ENCODE results near the gene CCR2. TPM values are rescaled to one million over a fixed set of nuclear protein-coding genes. Genes with fewer than 3 reads are reported as not detected.

The CCR2 gene
- total and polyA plus RNA-seq, 2 donors from 2014 or later, result 0.62 to 8.1 TPM

DNA sequence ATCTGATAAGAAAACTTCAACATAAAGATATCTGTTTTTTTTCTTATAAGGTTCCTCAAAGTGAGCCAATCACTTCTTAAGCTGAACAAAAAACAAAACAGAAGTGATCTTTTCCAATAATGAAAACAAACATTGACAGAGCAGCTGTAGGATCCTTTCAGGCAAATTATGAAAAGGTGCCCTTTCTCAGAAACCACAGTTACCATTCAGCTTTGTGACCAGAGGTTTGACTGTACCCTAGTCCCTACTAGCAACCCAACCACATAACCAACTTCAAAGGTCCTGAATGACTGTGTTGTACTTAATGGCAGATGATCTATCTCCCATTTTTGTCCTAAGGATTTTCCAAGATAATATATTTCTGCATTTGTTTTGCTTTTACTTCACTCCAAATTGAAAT is 39.4 kb upstream of the CCR2 start:
- no peak overlapping the region for H3K9ac ChIP-seq (ENCODE audit: low read length in 3 of 3)
- no peaks in the 10 kb centered on the region for H3K4me1 ChIP-seq (ENCODE audit: control insufficient read depth in 2 of 3, insufficient read depth in 2 of 3, low read depth in 1 of 3, low read length in 3 of 3)
- H3K9me3 ChIP-seq (ENCODE audit: control insufficient read depth in 2 of 3, insufficient read depth in 1 of 3, low read length in 3 of 3), result no peaks in the 10 kb centered on the region
- H3K27ac ChIP-seq (ENCODE audit: low read depth in 2 of 2, low read length in 2 of 2), result no peak overlapping the region
- DNase-seq (no peak), FAIRE-seq (no peak)
- no peaks in the 10 kb centered on the region for H3K36me3 ChIP-seq (ENCODE audit: control insufficient read depth in 2 of 3, insufficient read depth in 3 of 3, low read length in 3 of 3)
- intact Hi-C loops (cut with DNase I), result no loop called here
- no peaks in the 10 kb centered on the region for H3K27me3 ChIP-seq (ENCODE audit: control insufficient read depth, insufficient read depth, low read length)
- TF ChIP-seq, protein P1, sequence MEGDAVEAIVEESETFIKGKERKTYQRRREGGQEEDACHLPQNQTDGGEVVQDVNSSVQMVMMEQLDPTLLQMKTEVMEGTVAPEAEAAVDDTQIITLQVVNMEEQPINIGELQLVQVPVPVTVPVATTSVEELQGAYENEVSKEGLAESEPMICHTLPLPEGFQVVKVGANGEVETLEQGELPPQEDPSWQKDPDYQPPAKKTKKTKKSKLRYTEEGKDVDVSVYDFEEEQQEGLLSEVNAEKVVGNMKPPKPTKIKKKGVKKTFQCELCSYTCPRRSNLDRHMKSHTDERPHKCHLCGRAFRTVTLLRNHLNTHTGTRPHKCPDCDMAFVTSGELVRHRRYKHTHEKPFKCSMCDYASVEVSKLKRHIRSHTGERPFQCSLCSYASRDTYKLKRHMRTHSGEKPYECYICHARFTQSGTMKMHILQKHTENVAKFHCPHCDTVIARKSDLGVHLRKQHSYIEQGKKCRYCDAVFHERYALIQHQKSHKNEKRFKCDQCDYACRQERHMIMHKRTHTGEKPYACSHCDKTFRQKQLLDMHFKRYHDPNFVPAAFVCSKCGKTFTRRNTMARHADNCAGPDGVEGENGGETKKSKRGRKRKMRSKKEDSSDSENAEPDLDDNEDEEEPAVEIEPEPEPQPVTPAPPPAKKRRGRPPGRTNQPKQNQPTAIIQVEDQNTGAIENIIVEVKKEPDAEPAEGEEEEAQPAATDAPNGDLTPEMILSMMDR (IDR thresholded peaks at IDR 0.05; ENCODE audit: borderline replicate concordance, extremely low read depth, insufficient read depth), result no peak
- no peak overlapping the region for H3K4me3 ChIP-seq (ENCODE audit: low read length in 3 of 3)

DNA sequence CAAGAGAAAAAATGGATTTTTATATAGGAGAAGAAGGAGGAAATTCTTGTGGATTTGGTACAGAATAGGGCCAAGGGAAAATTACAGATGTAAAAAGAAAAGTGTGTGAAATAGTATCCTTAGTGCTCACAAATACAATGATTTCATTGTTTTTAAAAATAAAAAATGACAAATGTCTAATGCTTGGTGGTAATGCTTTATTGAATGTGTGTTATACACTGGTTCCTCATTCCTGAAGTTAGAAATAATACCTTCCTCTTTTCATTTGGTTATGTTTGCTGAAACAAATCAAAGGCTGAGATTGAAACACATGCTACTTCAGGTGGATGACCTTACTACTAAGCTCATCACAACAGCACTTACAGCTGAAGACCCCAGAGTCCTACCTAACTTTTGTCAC is 37.7 kb upstream of the CCR2 start:
- H3K27ac ChIP-seq (ENCODE audit: low read depth in 2 of 2, low read length in 2 of 2), result no peak overlapping the region
- H3K4me1 ChIP-seq (ENCODE audit: control insufficient read depth in 2 of 3, insufficient read depth in 2 of 3, low read depth in 1 of 3, low read length in 3 of 3), result no peaks in the 10 kb centered on the region
- no peaks in the 10 kb centered on the region for H3K27me3 ChIP-seq (ENCODE audit: control insufficient read depth, insufficient read depth, low read length)
- H3K9me3 ChIP-seq (ENCODE audit: control insufficient read depth in 2 of 3, insufficient read depth in 1 of 3, low read length in 3 of 3), result no peaks in the 10 kb centered on the region
- FAIRE-seq (no peak), DNase-seq (no peak)
- intact Hi-C loops (cut with DNase I), result no loop called here
- H3K36me3 ChIP-seq (ENCODE audit: control insufficient read depth in 2 of 3, insufficient read depth in 3 of 3, low read length in 3 of 3), result no peaks in the 10 kb centered on the region
- H3K9ac ChIP-seq (ENCODE audit: low read length in 3 of 3), result no peak overlapping the region
- no peak overlapping the region for H3K4me3 ChIP-seq (ENCODE audit: low read length in 3 of 3)
- TF ChIP-seq, protein P1 (IDR thresholded peaks at IDR 0.05; ENCODE audit: borderline replicate concordance, extremely low read depth, insufficient read depth), result no peak

DNA sequence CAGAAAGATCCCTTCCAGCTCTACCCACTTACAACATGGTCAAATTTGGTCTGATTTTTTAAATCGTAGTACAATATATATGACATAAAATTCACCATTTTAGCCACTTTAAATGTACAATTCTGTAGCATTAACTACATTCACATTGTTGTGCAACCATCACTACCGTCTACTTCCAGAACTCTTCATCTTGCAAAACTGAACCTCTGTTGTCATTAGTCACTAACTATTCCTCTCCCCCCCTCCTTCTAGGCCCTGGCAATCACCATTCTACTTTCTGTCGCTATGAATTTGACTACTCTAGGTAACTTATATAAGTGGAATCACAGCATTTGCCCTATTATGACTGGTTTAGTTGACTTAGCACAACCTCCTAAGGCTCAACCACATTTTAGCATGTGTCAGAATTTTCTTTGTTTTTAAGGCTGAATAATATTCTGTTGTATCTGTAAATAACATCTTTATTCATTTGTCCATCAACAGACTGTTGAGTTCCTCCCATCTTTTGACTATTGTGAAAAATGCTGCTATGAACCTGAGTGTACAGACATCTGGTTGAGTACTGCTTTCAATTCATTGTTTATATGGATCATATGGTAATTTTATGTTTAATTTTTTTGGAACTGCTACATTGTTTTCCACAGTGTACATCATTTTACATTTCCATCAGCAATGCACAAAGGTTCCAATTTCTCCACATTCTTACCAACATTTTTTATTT is 35.5 kb upstream of the CCR2 start:
- Histone ChIP-seq H3K4me3 (ENCODE audit: low read length in 3 of 3) (no peak overlapping the region), H3K9me3 (ENCODE audit: control insufficient read depth in 2 of 3, insufficient read depth in 1 of 3, low read length in 3 of 3) (no peaks in the 10 kb centered on the region), H3K9ac (ENCODE audit: low read length in 3 of 3) (no peak overlapping the region), H3K36me3 (ENCODE audit: control insufficient read depth in 2 of 3, insufficient read depth in 3 of 3, low read length in 3 of 3) (no peaks in the 10 kb centered on the region), H3K27me3 (ENCODE audit: control insufficient read depth, insufficient read depth, low read length) (no peaks in the 10 kb centered on the region), H3K27ac (ENCODE audit: low read depth in 2 of 2, low read length in 2 of 2) (no peak overlapping the region), H3K4me1 (ENCODE audit: control insufficient read depth in 2 of 3, insufficient read depth in 2 of 3, low read depth in 1 of 3, low read length in 3 of 3) (no peaks in the 10 kb centered on the region)
- FAIRE-seq (no peak), DNase-seq (no peak)
- TF ChIP-seq, protein P1 (IDR thresholded peaks at IDR 0.05; ENCODE audit: borderline replicate concordance, extremely low read depth, insufficient read depth), result no peak
- intact Hi-C loops (cut with DNase I), result no loop called here
